ENCODE results near the gene PSMB11. TPM values are rescaled to one million over a fixed set of nuclear protein-coding genes. Genes with fewer than 3 reads are reported as not detected.

Gene PSMB11
- not detected in 2 replicates for total RNA-seq

DNA sequence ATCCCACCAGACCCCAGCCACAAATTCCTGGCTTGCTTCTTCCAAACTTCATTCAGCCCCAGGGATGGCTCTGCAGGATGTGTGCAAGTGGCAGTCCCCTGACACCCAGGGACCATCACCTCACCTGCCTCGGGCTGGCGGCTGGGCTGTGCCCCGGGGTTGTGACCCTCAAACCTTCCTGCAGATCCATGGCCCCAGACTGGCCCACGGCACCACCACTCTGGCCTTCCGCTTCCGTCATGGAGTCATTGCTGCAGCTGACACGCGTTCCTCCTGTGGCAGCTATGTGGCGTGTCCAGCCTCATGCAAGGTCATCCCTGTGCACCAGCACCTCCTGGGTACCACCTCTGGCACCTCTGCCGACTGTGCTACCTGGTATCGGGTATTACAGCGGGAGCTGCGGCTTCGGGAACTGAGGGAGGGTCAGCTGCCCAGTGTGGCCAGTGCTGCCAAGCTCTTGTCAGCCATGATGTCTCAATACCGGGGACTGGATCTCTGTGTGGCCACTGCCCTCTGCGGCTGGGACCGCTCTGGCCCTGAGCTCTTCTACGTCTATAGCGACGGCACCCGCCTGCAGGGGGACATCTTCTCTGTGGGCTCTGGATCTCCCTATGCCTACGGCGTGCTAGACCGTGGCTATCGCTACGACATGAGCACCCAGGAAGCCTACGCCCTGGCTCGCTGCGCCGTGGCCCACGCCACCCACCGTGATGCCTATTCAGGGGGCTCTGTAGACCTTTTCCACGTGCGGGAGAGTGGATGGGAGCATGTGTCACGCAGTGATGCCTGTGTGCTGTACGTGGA is at the start of gene PSMB11:
PSMB11 (plus strand) TSS at position 51 of the 804 bp plus-strand sequence; CDS start at position 65, 14 bp downstream.

GRCh38 chr14:23009939-23010726 is 31.9 kb upstream of the PSMB11 start, which contains the start of gene C14orf93:
TSS of gene C14orf93 (minus strand) at chr14:23010143. CDS start at chr14:22999023, 11,120 bp downstream.

GRCh38 chr14:23034498-23035302 is 7.3 kb upstream of the PSMB11 start, which contains the start of gene PSMB5:
TSS of gene PSMB5 (minus strand) at chr14:23034900. CDS start at chr14:23034881, 19 bp downstream.

GRCh38 chr14:23056956-23057756 is 15.1 kb downstream of the PSMB11 start, which contains the start of gene CDH24:
TSS of gene CDH24 (minus strand) at chr14:23057520. CDS start at chr14:23055733, 1,787 bp downstream.

Other genes starting within 250 kb of the PSMB11 start
- 4.1 and 7.2 TPM in 2 replicates for gene SLC7A7, start 226.8 kb upstream of the PSMB11 start, total RNA-seq
- 32.3 and 51.8 TPM in 2 replicates for gene MRPL52, start 212.3 kb upstream of the PSMB11 start, total RNA-seq
- 238 and 248 TPM in 2 replicates for gene MMP14, start 205.6 kb upstream of the PSMB11 start, total RNA-seq
- 104 and 155 TPM in 2 replicates for gene LRP10, start 170.5 kb upstream of the PSMB11 start, total RNA-seq
- not detected in 2 replicates for gene REM2, start 159.0 kb upstream of the PSMB11 start, total RNA-seq
- 35.9 and 76.6 TPM in 2 replicates for gene RBM23, start 123.1 kb upstream of the PSMB11 start, total RNA-seq
- gene PRMT5, start 112.8 kb upstream of the PSMB11 start, total RNA-seq: 59.1 and 85.4 TPM in 2 replicates
- 20.6 and 49.9 TPM in 2 replicates for gene HAUS4, start 85.1 kb upstream of the PSMB11 start, total RNA-seq
- gene AJUBA, start 59.7 kb upstream of the PSMB11 start, total RNA-seq: 28.0 and 32.2 TPM in 2 replicates
- gene C14orf93, start 32.1 kb upstream of the PSMB11 start, total RNA-seq: 5.7 and 5.8 TPM in 2 replicates
- gene PSMB5, start 7.3 kb upstream of the PSMB11 start, total RNA-seq: 255 and 277 TPM in 2 replicates
- gene CDH24, start 15.3 kb downstream of the PSMB11 start, total RNA-seq: 3.2 and 4.1 TPM in 2 replicates
- 48.4 and 55.2 TPM in 2 replicates for gene ACIN1, start 52.9 kb downstream of the PSMB11 start, total RNA-seq
- 37.9 and 39.2 TPM in 2 replicates for gene C14orf119, start 53.3 kb downstream of the PSMB11 start, total RNA-seq
- not detected in 2 replicates for gene CIROP, start 62.8 kb downstream of the PSMB11 start, total RNA-seq
- gene CEBPE, start 77.0 kb downstream of the PSMB11 start, total RNA-seq: not detected in 2 replicates
- 0.32 and 2.0 TPM in 2 replicates for gene SLC7A8, start 141.4 kb downstream of the PSMB11 start, total RNA-seq
- gene RNF212B, start 195.7 kb downstream of the PSMB11 start, total RNA-seq: not detected in 2 replicates
- gene HOMEZ, start 243.9 kb downstream of the PSMB11 start, total RNA-seq: 8.4 and 10.5 TPM in 2 replicates